Loucy (cell line): ENCODE results near the gene NXPH2.

Source experiments
- CTCF ChIP-seq: fragments of 200-600 bp; sonication (generic); conservative IDR thresholded peaks from 2 replicates; pipeline ENCODE4 v1.5.1; 2014; ENCODE audit warnings: mild to moderate bottlenecking, antibody characterized with exemption, low read length
- EZH2phosphoT487 ChIP-seq: fragments of 200-600 bp; IDR thresholded peaks from 2 replicates; pipeline ENCODE4 v1.6.1; 2018; ENCODE audit warnings: antibody characterized with exemption, mild to moderate bottlenecking, moderate library complexity, borderline replicate concordance

- TF ChIP-seq CTCF: no peak
- no peak for TF ChIP-seq EZH2phosphoT487
These were observed 90.5 kb downstream of the NXPH2 start for GRCh38 chr2:138689705-138690104.
